NCI-H460 (cell line): ENCODE data around the gene TMC3. TPM values are rescaled to one million over a fixed set of nuclear protein-coding genes. Genes with fewer than 3 reads are reported as not detected.
"Not testable (repeated sequence)": the region's sequence is repeated elsewhere in the genome, so short reads cannot be mapped to it uniquely, and the experiment has no call there.

Source experiments
- DNase-seq: peaks from one replicate; pipeline ENCODE4 v3.0.0-alpha.2; 2016; ENCODE audit warnings: low read depth; ENCODE audit errors: extremely low read depth
- polyA plus RNA-seq: library from polyadenylated mRNA; depleted of rRNA; stranded (reverse); fragments of >200 nt; gene quantifications from 2 replicates; pipeline ENCODE4 v1.2.3, GENCODE V29; 2014; cell fraction: nucleus; rRNA removed
- total RNA-seq: library from RNA; depleted of rRNA; stranded (reverse); fragments of >200 nt; shearing (Covaris generic); gene quantifications from 2 replicates; pipeline ENCODE4 v1.2.3, GENCODE V29; 2014; rRNA removed

TMC3 gene
- total RNA-seq: 0.02 TPM in 1 of 2 replicates, not detected in the other
- not detected in 2 replicates for polyA plus RNA-seq

- DNase-seq: no peak
These were observed at the start of gene TMC3 for GRCh38 chr15:81373775-81374395. Gene TMC3 (minus strand): TSS chr15:81374213. CDS start chr15:81374077, 136 bp downstream.

GRCh38 chr15:81421461-81421860 lies 47.4 kb upstream of the TMC3 start:
- DNase-seq: no peak

- DNase-seq: no peak
These were observed 45.4 kb upstream of the TMC3 start for GRCh38 chr15:81419332-81419943.

GRCh38 chr15:81418891-81419290 lies 44.9 kb upstream of the TMC3 start:
- DNase-seq: no peak

- no peak for DNase-seq
These were observed 44.4 kb upstream of the TMC3 start for GRCh38 chr15:81418444-81418843.

- DNase-seq: not testable (repeated sequence)
These were observed 40.4 kb upstream of the TMC3 start for GRCh38 chr15:81414274-81414968.

GRCh38 chr15:81413851-81414250 lies 39.8 kb upstream of the TMC3 start:
- no peak for DNase-seq

- no peak for DNase-seq
These were observed 38.1 kb upstream of the TMC3 start for GRCh38 chr15:81411969-81412633.

- DNase-seq: no peak
These were observed 37.0 kb upstream of the TMC3 start for GRCh38 chr15:81411051-81411450.

GRCh38 chr15:81410318-81410753 lies 36.3 kb upstream of the TMC3 start:
- peak; percentile 59 for DNase-seq

GRCh38 chr15:81407718-81408117 lies 33.7 kb upstream of the TMC3 start:
- no peak for DNase-seq

GRCh38 chr15:81407176-81407575 lies 33.2 kb upstream of the TMC3 start:
- no peak for DNase-seq

GRCh38 chr15:81400640-81401236 lies 26.7 kb upstream of the TMC3 start:
- DNase-seq: peak; percentile 40

- no peak for DNase-seq
These were observed 25.0 kb upstream of the TMC3 start for GRCh38 chr15:81398910-81399551.

- no peak for DNase-seq
These were observed 24.4 kb upstream of the TMC3 start for GRCh38 chr15:81398456-81398855.

GRCh38 chr15:81394603-81395002 lies 20.6 kb upstream of the TMC3 start:
- no peak for DNase-seq

- no peak for DNase-seq
These were observed 17.6 kb upstream of the TMC3 start for GRCh38 chr15:81391657-81392056.

GRCh38 chr15:81388436-81388770 lies 14.4 kb upstream of the TMC3 start:
- DNase-seq: no peak

- DNase-seq: no peak
These were observed 13.8 kb upstream of the TMC3 start for GRCh38 chr15:81387621-81388435.

GRCh38 chr15:81386947-81387346 lies 12.9 kb upstream of the TMC3 start:
- DNase-seq: no peak
